Psoas muscle (tissue), 8 donors: ENCODE results near the gene RAD51AP1. TPM values are rescaled to one million over a fixed set of nuclear protein-coding genes. Genes with fewer than 3 reads are reported as not detected.

ENCODE experiments used
- ATAC-seq, 4 donors: fragments of 200-7000 bp; cut with Tn5 transposase; one replicate each; pipeline ENCODE4 v1.9.1; 2020; ENCODE audit warnings: moderate library complexity in 3 of 4, mild to moderate bottlenecking in 2 of 4
- DNase-seq, 2 donors: peaks; one replicate each; pipeline ENCODE4 v3.0.0-alpha.2; 2020
- H3K27ac ChIP-seq: fragments of 200-600 bp; one replicate; pipeline ENCODE4 v1.8.0; 2022
- H3K27me3 ChIP-seq, 3 donors: fragments of 200-600 bp in 1 of 3; one replicate each; pipeline versions ENCODE4 v1.6.1 to v1.8.0; 2013 to 2022; ENCODE audit warnings: low read length in 2 of 3, mild to moderate bottlenecking in 2 of 3, moderate library complexity in 1 of 3; ENCODE audit not compliant: insufficient read depth in 3 of 3
- H3K36me3 ChIP-seq, 2 donors: fragments of 200-600 bp in 1 of 2; one replicate each; pipeline versions ENCODE4 v1.6.1 to v1.8.0; 2013 to 2022; ENCODE audit warnings: low read depth in 1 of 2, mild to moderate bottlenecking in 1 of 2, moderate library complexity in 1 of 2; ENCODE audit not compliant: insufficient read depth in 1 of 2
- H3K4me1 ChIP-seq: fragments of 200-600 bp; one replicate; pipeline ENCODE4 v1.8.0; 2022
- H3K4me3 ChIP-seq: fragments of 200-600 bp; one replicate; pipeline ENCODE4 v1.8.0; 2022; ENCODE audit warnings: mild to moderate bottlenecking
- H3K9me3 ChIP-seq: fragments of 200-600 bp; one replicate; pipeline ENCODE4 v1.8.0; 2022
- CTCF ChIP-seq: fragments of 200-600 bp; IDR thresholded peaks from one replicate; pipeline ENCODE4 v1.8.0; 2022; ENCODE audit warnings: antibody characterized with exemption
- WGBS, 3 donors: extraction: QIAGEN DNeasy Blood & Tissue Kit; methylation state at CpG; one replicate each; pipeline versions ENCODE4 v1.1.6 to v1.1.7; 2013; 5-methylcytosine and 5-hydroxymethylcytosine counted together
- intact Hi-C, 2 donors: fragments of 100-400 bp; cut with DNase I; formaldehyde crosslinking; loops; one replicate each; pipeline versions ENCODE4 v1.11.0 to v1.14.2; 2022
- polyA plus RNA-seq, 3 donors: library from polyadenylated mRNA; stranded (reverse); fragments of 200-250 nt; gene quantifications; one replicate each; pipeline ENCODE4 v1.2.3, GENCODE V29; 2013
- total RNA-seq, 4 donors: library from RNA; stranded (reverse); fragmentation: NEBNext Ultra II Directional in 2 of 4; extraction: Animal tissue kit (Norgen Biotek cat#: 25700) in 2 of 4; gene quantifications; one replicate each; pipeline versions ENCODE4 v1.2.1 to v1.2.4, GENCODE V29; 2021 to 2023
- donor health status: healthy with polysubstance abuse.
- donor health status: DM: no; HTN: no; CAD: no; lungs with moderate emphysema.
- donor health status: Bipolar disorder and iron deficiency.
- donor health status: healthy.
- donor health status: DM: yes; HTN: yes; CAD: no.
- donor health status: DM: no; HTN: no; CAD: no.
- donor health status: DM: no; HTN: no; CAD: no.
- donor health status: DM: yes; HTN: yes; CAD: no.

The RAD51AP1 gene
- total and polyA plus RNA-seq, 7 donors: 0.38 to 0.98 (median 0.48) TPM

- Histone ChIP-seq H3K27me3 (peaks cover 0 to 25% (median 1%) of the 10 kb centered on the region in 3 donors), H3K36me3 (no peaks in the 10 kb centered on the region), H3K4me3 (no peak overlapping the region), H3K4me1 (no peaks in the 10 kb centered on the region), H3K9me3 (no peaks in the 10 kb centered on the region), H3K27ac (no peak overlapping the region)
- no peak for TF ChIP-seq CTCF
- WGBS, 3 donors: 64 to 72% (median 67%) methylated on average over 3 of the region's 3 CpGs
- no peak for DNase-seq
- ATAC-seq: no peak
- intact Hi-C loops: no loop called here
Observed at GRCh38 chr12:4563336-4563735, 24.6 kb downstream of the RAD51AP1 start.

GRCh38 chr12:4564818-4565217, 26.1 kb downstream of the RAD51AP1 start:
- Histone ChIP-seq H3K9me3 (no peaks in the 10 kb centered on the region), H3K27me3 (peaks cover 0 to 25% (median 1%) of the 10 kb centered on the region in 3 donors), H3K4me3 (no peak overlapping the region), H3K4me1 (no peaks in the 10 kb centered on the region), H3K36me3 (no peaks in the 10 kb centered on the region), H3K27ac (no peak overlapping the region)
- intact Hi-C loops: no loop called here
- WGBS, 3 donors: 69 to 77% (median 70%) methylated on average over 5 of the region's 5 CpGs
- DNase-seq: no peak
- TF ChIP-seq CTCF: no peak
- no peak for ATAC-seq

- TF ChIP-seq CTCF: no peak
- Histone ChIP-seq H3K4me3 (no peak overlapping the region), H3K27me3 (peaks cover 0 to 25% (median 1%) of the 10 kb centered on the region in 3 donors), H3K27ac (no peak overlapping the region), H3K4me1 (no peaks in the 10 kb centered on the region), H3K9me3 (no peaks in the 10 kb centered on the region), H3K36me3 (no peaks in the 10 kb centered on the region)
- ATAC-seq (no peak), DNase-seq (no peak)
- intact Hi-C loops: no loop called here
- WGBS, 3 donors: 76 to 86% (median 80%) methylated on average over 2 of the region's 2 CpGs
Observed at GRCh38 chr12:4566474-4566873, 27.8 kb downstream of the RAD51AP1 start.

GRCh38 chr12:4567073-4567881, 28.6 kb downstream of the RAD51AP1 start:
- Histone ChIP-seq H3K36me3 (no peaks in the 10 kb centered on the region), H3K27me3 (peaks cover 0 to 24% (median 0%) of the 10 kb centered on the region in 3 donors), H3K27ac (no peak overlapping the region), H3K9me3 (no peaks in the 10 kb centered on the region), H3K4me1 (no peaks in the 10 kb centered on the region), H3K4me3 (no peak overlapping the region)
- DNase-seq: no peak
- no peak for ATAC-seq
- intact Hi-C loops: no loop called here
- no peak for TF ChIP-seq CTCF
- 74 to 79% (median 74%) methylated on average over 3 of the region's 3 CpGs for WGBS, 3 donors
